Measurements from ENCODE around the gene NUTM1. TPM values are rescaled to one million over a fixed set of nuclear protein-coding genes. Genes with fewer than 3 reads are reported as not detected.

NUTM1 gene
- total RNA-seq, 1 experiment from 2014 or later = 0.26 TPM

- Mint-ChIP-seq H3K36me3 (ENCODE audit: insufficient read depth in 1 of 3, low read depth in 3 of 3) (peaks cover 0 to 4% (median 0%) of the 10 kb centered on the region in 3 experiments; a peak in 2 of 7 replicates), H3K4me1 (no peaks in the 10 kb centered on the region), H3K4me3 (no peak overlapping the region), H3K9me3 (peaks cover 2 to 3% of the 10 kb centered on the region in 2 experiments; a peak in 3 of 5 replicates), H3K27me3 (ENCODE audit: low read depth) (no peaks in the 10 kb centered on the region; the same call in 1 of the 2 replicates), H3K27ac (no peak overlapping the region)
- no peaks in the 10 kb centered on the region for H4K20me1 ChIP-seq (ENCODE audit: control insufficient read depth, insufficient read depth, insufficient read length)
- no peak overlapping the region for H4K91ac ChIP-seq (ENCODE audit: insufficient read length, low read depth, low read length)
- no peak overlapping the region for H4K8ac ChIP-seq (replicated peaks; ENCODE audit: insufficient read length, low read depth, low read length)
- no peak overlapping the region for H2BK5ac ChIP-seq (ENCODE audit: insufficient read length, low read length)
- no peak overlapping the region for H4K5ac ChIP-seq (ENCODE audit: insufficient read length, low read depth, low read length)
- no peak overlapping the region for H2BK20ac ChIP-seq (ENCODE audit: low read depth, low read length, poor library complexity, severe bottlenecking)
- H3K79me1 ChIP-seq (ENCODE audit: insufficient read depth, low read depth, low read length, poor library complexity, severe bottlenecking) = no peaks in the 10 kb centered on the region
- H2AK5ac ChIP-seq (ENCODE audit: insufficient read length, low read length) = no peak overlapping the region
- H2BK15ac ChIP-seq (ENCODE audit: low read depth, low read length) = no peak overlapping the region
- no peak overlapping the region for H3K4me2 ChIP-seq (ENCODE audit: insufficient read depth, insufficient read length, low read length)
- H3K23me2 ChIP-seq (ENCODE audit: insufficient read length, low read depth, low read length, poor library complexity, severe bottlenecking) = no peaks in the 10 kb centered on the region
- H3K27me3 ChIP-seq (ENCODE audit: insufficient read depth, low read length) = no peaks in the 10 kb centered on the region
- no peak for DNase-seq
- no peak overlapping the region for H2BK12ac ChIP-seq (ENCODE audit: insufficient read length, low read depth, low read length)
- H3K4ac ChIP-seq (ENCODE audit: low read depth, low read length) = no peak overlapping the region
- TF ChIP-seq CTCF (conservative IDR thresholded peaks at IDR 0.05) = no peak
- H3K4me1 ChIP-seq (ENCODE audit: insufficient read depth, low read length) = no peaks in the 10 kb centered on the region
- no peak overlapping the region for H2AFZ ChIP-seq (ENCODE audit: low read length)
- H3K9me3 ChIP-seq (ENCODE audit: control insufficient read depth, low read depth, low read length) = no peaks in the 10 kb centered on the region
- no peaks in the 10 kb centered on the region for H3K79me2 ChIP-seq (ENCODE audit: insufficient read depth, low read length)
- no peak overlapping the region for H3K27ac ChIP-seq (ENCODE audit: insufficient read length, low read depth, low read length)
- H3T11ph ChIP-seq (ENCODE audit: low read length) = no peak overlapping the region
- no peak overlapping the region for H3K56ac ChIP-seq (ENCODE audit: insufficient read length, low read depth, low read length)
- no peak overlapping the region for H2BK120ac ChIP-seq (ENCODE audit: low read depth, low read length, poor library complexity, severe bottlenecking)
- no peak overlapping the region for H3K14ac ChIP-seq (ENCODE audit: insufficient read depth, low read length)
- H3K18ac ChIP-seq (ENCODE audit: insufficient read length, low read depth, low read length) = no peak overlapping the region
- no peak overlapping the region for H3K23ac ChIP-seq (ENCODE audit: insufficient read length, low read depth, low read length)
- H3K9ac ChIP-seq (ENCODE audit: extremely low read depth, insufficient read length, low read length) = no peak overlapping the region
These were observed 17.7 kb upstream of the NUTM1 start for GRCh38 chr15:34325368-34325767.

Data from H9 (cell line).